Activated T-helper 1 cell treated with anti-CD3 and anti-CD28 coated beads, Interleukin-12 subunit alpha, Interleukin-12 subunit beta, Interleukin-2, Interleukin-4 antibody, amounts not matched to agents 30 ng/mL and 10 ng/mL and 1 ng/mL, durations not matched to agents 14 hours and 24 hours and 36 hours (primary cell): ENCODE data around the gene LDB2. TPM values are rescaled to one million over a fixed set of nuclear protein-coding genes. Genes with fewer than 3 reads are reported as not detected.

Experiments
- DNase-seq: peaks from one replicate; pipeline ENCODE4 v3.0.0; 2021; ENCODE audit warnings: low spot score
- H3K27ac Mint-ChIP-seq: one replicate; pipeline ENCODE4 v1.8.0; 2021; ENCODE audit warnings: mild to moderate bottlenecking, mixed read lengths
- H3K27me3 Mint-ChIP-seq: one replicate; pipeline ENCODE4 v1.8.0; 2022; ENCODE audit warnings: mild to moderate bottlenecking, moderate library complexity, mixed read lengths; ENCODE audit not compliant: insufficient read depth
- H3K36me3 Mint-ChIP-seq: one replicate; pipeline ENCODE4 v1.8.0; 2021; ENCODE audit warnings: low read depth, mixed read lengths
- H3K4me1 Mint-ChIP-seq: one replicate; pipeline ENCODE4 v1.8.0; 2021; ENCODE audit warnings: low read depth, mixed read lengths
- H3K4me3 Mint-ChIP-seq: one replicate; pipeline ENCODE4 v1.8.0; 2021; ENCODE audit warnings: mild to moderate bottlenecking, moderate library complexity, mixed read lengths
- H3K9me3 Mint-ChIP-seq: one replicate; pipeline ENCODE4 v1.8.0; 2021; ENCODE audit warnings: mixed read lengths
- intact Hi-C: fragments of 100-400 bp; cut with micrococcal nuclease; formaldehyde crosslinking; loops from one replicate; pipeline ENCODE4 v1.15.1; 2024
- total RNA-seq: library from RNA; stranded (reverse); gene quantifications from 2 replicates; pipeline ENCODE4 v1.2.3, GENCODE V29; 2022

The LDB2 gene
- total RNA-seq, 1 donor from 2014 or later: not detected

GRCh38 chr4:16908377-16909021 is 10.1 kb upstream of the LDB2 start:
- H3K27me3 Mint-ChIP-seq: no peaks in the 10 kb centered on the region
- H3K4me1 Mint-ChIP-seq: no peaks in the 10 kb centered on the region
- H3K4me3 Mint-ChIP-seq: no peak overlapping the region
- H3K36me3 Mint-ChIP-seq: no peaks in the 10 kb centered on the region
- H3K9me3 Mint-ChIP-seq: no peaks in the 10 kb centered on the region
- intact Hi-C loops: no loop called here
- DNase-seq: no peak
- H3K27ac Mint-ChIP-seq: no peak overlapping the region

GRCh38 chr4:16900325-16900724 is 1.9 kb upstream of the LDB2 start:
- Mint-ChIP-seq H3K9me3 (no peaks in the 10 kb centered on the region), H3K27me3 (peaks cover 18% of the 10 kb centered on the region), H3K27ac (no peak overlapping the region), H3K4me3 (no peak overlapping the region), H3K4me1 (peaks cover 4% of the 10 kb centered on the region), H3K36me3 (no peaks in the 10 kb centered on the region)
- DNase-seq: no peak
- intact Hi-C loops: no loop called here

GRCh38 chr4:16896881-16897750 is 1.3 kb downstream of the LDB2 start:
- H3K4me1 Mint-ChIP-seq: peaks cover 27% of the 10 kb centered on the region
- H3K36me3 Mint-ChIP-seq: no peaks in the 10 kb centered on the region
- intact Hi-C loops: no loop called here
- H3K4me3 Mint-ChIP-seq: no peak overlapping the region
- no peaks in the 10 kb centered on the region for H3K9me3 Mint-ChIP-seq
- no peak overlapping the region for H3K27ac Mint-ChIP-seq
- H3K27me3 Mint-ChIP-seq: peaks cover 19% of the 10 kb centered on the region
- DNase-seq: no peak

- H3K9me3 Mint-ChIP-seq: no peaks in the 10 kb centered on the region
- H3K27ac Mint-ChIP-seq: no peak overlapping the region
- no peak overlapping the region for H3K4me3 Mint-ChIP-seq
- peaks cover 40% of the 10 kb centered on the region for H3K4me1 Mint-ChIP-seq
- no peaks in the 10 kb centered on the region for H3K36me3 Mint-ChIP-seq
- intact Hi-C loops: no loop called here
- peaks cover 19% of the 10 kb centered on the region for H3K27me3 Mint-ChIP-seq
- no peak for DNase-seq
Measured at GRCh38 chr4:16894406-16894805, 4.0 kb downstream of the LDB2 start.

DNA sequence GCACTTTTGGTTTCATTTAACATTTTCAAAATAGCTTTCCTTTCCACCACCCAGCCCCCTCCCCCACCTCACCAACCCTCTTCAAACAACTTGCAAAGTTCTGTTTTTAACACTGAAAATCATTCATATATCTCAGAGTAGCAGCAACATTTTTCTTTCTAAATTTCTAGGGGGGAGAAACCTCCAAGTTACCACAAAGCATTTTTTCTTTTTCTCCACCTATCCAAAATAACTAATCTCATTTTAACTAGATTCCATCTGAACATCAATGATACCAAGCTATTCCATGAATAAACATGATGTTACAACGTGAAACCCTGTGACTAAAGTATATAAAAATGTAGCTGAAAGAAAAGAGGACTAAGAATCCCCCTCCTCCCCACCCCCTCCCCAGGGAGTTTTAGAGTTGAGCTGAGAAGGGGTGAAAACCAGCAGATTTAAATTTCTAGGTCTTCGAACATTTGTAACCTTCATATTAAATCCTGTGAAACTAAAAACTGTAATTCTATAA is 5.2 kb downstream of the LDB2 start:
- no peak for DNase-seq
- Mint-ChIP-seq H3K9me3 (no peaks in the 10 kb centered on the region), H3K27ac (no peak overlapping the region), H3K4me1 (peaks cover 37% of the 10 kb centered on the region), H3K4me3 (no peak overlapping the region), H3K27me3 (peaks cover 19% of the 10 kb centered on the region), H3K36me3 (no peaks in the 10 kb centered on the region)
- intact Hi-C loops: loop anchor here (2.0 kb wide), 1 partner anchor 444 kb away; no protein-coding TSS in a partner anchor

GRCh38 chr4:16890651-16891050 is 7.8 kb downstream of the LDB2 start:
- Mint-ChIP-seq H3K9me3 (no peaks in the 10 kb centered on the region), H3K36me3 (no peaks in the 10 kb centered on the region), H3K27me3 (peaks cover 3% of the 10 kb centered on the region), H3K4me1 (peaks cover 35% of the 10 kb centered on the region), H3K4me3 (no peak overlapping the region), H3K27ac (no peak overlapping the region)
- intact Hi-C loops: no loop called here
- DNase-seq: no peak

DNA sequence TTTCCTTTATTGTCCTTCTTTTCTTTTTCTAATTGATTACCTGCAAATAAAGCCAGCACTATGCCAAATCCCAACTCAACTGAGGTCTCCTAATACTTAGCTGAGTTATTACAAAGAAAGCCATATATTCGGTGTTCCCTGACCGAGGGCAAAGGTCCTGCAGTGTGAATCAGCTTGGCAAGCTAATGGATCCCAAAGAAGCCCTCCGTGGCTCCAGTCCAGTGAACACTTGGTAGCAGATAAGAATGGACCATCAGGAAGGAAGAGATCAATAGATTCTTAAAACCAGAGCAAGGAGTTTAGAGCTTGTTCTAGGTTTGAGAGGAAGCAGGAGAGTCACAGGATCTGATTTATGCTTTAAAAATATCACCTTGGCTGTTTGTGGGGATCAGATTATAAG is 8.5 kb downstream of the LDB2 start:
- Mint-ChIP-seq H3K27me3 (no peaks in the 10 kb centered on the region), H3K9me3 (no peaks in the 10 kb centered on the region), H3K4me1 (peaks cover 35% of the 10 kb centered on the region), H3K27ac (no peak overlapping the region), H3K4me3 (no peak overlapping the region), H3K36me3 (no peaks in the 10 kb centered on the region)
- intact Hi-C loops: no loop called here
- DNase-seq: no peak

DNA sequence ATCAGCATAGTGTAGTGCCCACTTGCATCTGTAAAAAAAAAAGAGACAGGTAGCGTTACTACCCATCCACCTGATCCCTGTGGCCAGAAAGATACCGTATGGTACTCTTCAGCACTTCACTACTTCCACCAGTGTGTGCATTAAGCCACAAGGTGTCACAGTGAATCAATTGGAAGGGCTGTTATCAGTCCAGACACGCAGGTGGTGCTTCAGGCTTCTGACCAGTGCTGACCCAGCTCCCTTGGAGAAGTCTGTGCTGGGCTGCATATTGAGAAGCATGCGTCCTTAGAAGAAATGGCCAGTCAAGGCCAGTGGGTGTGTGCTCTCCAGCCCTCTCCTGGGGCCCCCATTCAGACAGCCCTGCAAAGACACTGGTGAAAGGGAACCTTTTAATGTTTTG is 10.6 kb downstream of the LDB2 start:
- H3K4me3 Mint-ChIP-seq: no peak overlapping the region

GRCh38 chr4:16884673-16885460 is 13.6 kb downstream of the LDB2 start:
- H3K36me3 Mint-ChIP-seq: no peaks in the 10 kb centered on the region
- no peak overlapping the region for H3K4me3 Mint-ChIP-seq
- no peaks in the 10 kb centered on the region for H3K9me3 Mint-ChIP-seq
- intact Hi-C loops: no loop called here
- peaks cover 1% of the 10 kb centered on the region for H3K4me1 Mint-ChIP-seq
- no peak overlapping the region for H3K27ac Mint-ChIP-seq
- no peaks in the 10 kb centered on the region for H3K27me3 Mint-ChIP-seq
- DNase-seq: no peak

More for the DNA sequence above, 10.6 kb downstream of the LDB2 start:
- H3K27me3 Mint-ChIP-seq: no peaks in the 10 kb centered on the region
- no peaks in the 10 kb centered on the region for H3K9me3 Mint-ChIP-seq
- DNase-seq: no peak
- H3K4me1 Mint-ChIP-seq: peaks cover 18% of the 10 kb centered on the region
- H3K27ac Mint-ChIP-seq: no peak overlapping the region
- no peaks in the 10 kb centered on the region for H3K36me3 Mint-ChIP-seq
- intact Hi-C loops: no loop called here

- Mint-ChIP-seq H3K4me1 (no peaks in the 10 kb centered on the region), H3K4me3 (no peak overlapping the region), H3K27ac (no peak overlapping the region), H3K9me3 (no peaks in the 10 kb centered on the region), H3K36me3 (no peaks in the 10 kb centered on the region), H3K27me3 (no peaks in the 10 kb centered on the region)
- DNase-seq: no peak
- intact Hi-C loops: no loop called here
Measured at GRCh38 chr4:16883806-16884205, 14.6 kb downstream of the LDB2 start.

DNA sequence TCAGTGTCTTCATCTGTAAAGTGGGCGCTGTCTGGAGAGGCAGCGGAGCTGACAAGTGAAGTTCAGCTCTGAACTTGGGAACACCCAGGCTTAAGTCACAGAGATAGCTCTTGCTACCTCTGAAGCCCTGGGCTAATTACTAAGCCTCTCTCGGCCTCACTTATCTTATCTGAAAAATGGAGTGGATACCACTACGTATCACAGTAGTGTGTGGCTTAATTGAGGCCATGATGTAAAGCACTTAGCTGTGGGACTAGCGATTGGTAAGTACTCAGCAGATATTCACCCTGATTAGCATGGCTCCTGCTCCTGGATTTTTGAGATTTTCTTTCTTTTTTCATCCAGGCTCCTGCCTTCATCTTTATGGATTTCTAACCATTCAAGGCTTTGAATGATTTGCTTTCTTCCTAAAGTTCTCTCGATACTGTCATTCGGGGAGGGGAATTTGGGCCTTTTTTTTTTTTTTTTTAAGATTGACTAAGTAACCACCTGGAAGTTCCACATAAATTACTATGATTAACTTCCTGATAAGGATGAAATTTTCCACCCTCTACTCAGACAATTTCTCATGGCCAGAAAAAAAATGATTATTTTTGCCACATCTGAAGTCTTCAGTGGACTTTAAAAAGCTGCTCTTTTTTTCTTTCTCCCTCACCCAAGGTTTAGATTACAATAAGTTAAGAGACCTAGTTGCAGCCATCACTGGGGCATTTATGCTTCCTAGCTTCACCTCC is 17.1 kb downstream of the LDB2 start:
- Mint-ChIP-seq H3K36me3 (no peaks in the 10 kb centered on the region), H3K27me3 (no peaks in the 10 kb centered on the region), H3K27ac (no peak overlapping the region), H3K4me3 (no peak overlapping the region), H3K9me3 (no peaks in the 10 kb centered on the region), H3K4me1 (no peaks in the 10 kb centered on the region)
- intact Hi-C loops: no loop called here
- no peak for DNase-seq

DNA sequence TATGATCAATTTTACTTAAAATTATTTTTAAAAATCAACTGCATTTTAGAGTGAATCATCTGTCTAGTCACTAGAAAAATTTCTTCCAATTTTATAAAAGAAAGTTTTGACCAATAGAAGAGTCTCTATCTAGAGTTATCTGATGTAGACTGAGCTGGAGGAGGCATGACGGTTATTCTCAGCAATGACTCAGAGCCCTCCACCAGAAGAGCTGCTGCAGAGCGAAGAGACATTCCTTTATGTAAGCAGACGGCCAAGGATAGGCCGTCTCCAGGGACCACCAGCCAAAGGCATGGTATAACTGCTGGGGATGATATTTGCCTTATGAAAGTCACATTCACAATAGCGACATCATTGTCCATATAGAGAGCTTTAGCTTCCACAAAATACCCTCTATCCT is 23.0 kb downstream of the LDB2 start:
- no peaks in the 10 kb centered on the region for H3K4me1 Mint-ChIP-seq
- H3K27me3 Mint-ChIP-seq: peaks cover 1% of the 10 kb centered on the region
- intact Hi-C loops: no loop called here
- no peak overlapping the region for H3K27ac Mint-ChIP-seq
- no peak for DNase-seq
- H3K36me3 Mint-ChIP-seq: no peaks in the 10 kb centered on the region
- H3K9me3 Mint-ChIP-seq: no peaks in the 10 kb centered on the region
- H3K4me3 Mint-ChIP-seq: no peak overlapping the region
